Measurements from ENCODE around the gene ANK2. TPM values are rescaled to one million over a fixed set of nuclear protein-coding genes. Genes with fewer than 3 reads are reported as not detected.

ANK2 gene
- total and polyA plus RNA-seq, 4 donors, result 1.1 to 61.2 (median 12.5) TPM

- H3K27me3 ChIP-seq (ENCODE audit: control insufficient read depth in 3 of 3, insufficient read depth in 3 of 3, low read length in 2 of 3), result peaks cover 0 to 3% (median 0%) of the 10 kb centered on the region in 3 donors
- ATAC-seq (ENCODE audit: insufficient read depth, low FRiP score), result no peak
- WGBS, 2 donors, result 64 to 75% methylated on average over 1 of the region's 1 CpG
Measured at GRCh38 chr4:113103556-113103955, 54.1 kb downstream of the ANK2 start.

DNA sequence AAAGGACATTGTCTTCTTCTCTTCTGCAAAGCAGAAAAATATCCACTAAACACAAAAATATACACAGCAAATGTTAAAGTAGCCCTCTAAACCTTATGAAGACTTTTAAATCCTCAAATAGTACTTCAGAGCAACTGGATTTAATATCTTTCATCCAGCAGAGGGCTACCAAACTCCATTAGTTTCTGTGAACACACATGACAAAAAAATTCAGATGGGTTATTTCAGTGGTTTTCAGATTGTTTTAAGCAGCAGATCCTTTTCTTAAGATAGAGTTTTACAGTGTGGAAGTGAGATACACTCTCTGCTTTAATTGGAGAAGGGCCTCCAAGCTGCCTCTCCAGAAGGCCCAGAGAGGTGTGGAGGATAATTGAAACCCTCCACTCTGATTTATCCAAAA lies 56.7 kb downstream of the ANK2 start:
- H3K4me1 ChIP-seq (ENCODE audit: control insufficient read depth in 5 of 5, insufficient read depth in 5 of 5, low read length in 5 of 5), result peaks cover 0 to 3% (median 0%) of the 10 kb centered on the region in 5 donors
- H3K4me3 ChIP-seq, result no peak overlapping the region
- H3K27me3 ChIP-seq (ENCODE audit: control insufficient read depth in 3 of 3, insufficient read depth in 3 of 3, low read length in 2 of 3), result peaks cover 0 to 3% (median 0%) of the 10 kb centered on the region in 3 donors
- DNase-seq (peak in 2 of 3 donors; percentile 68 to 82), ATAC-seq (ENCODE audit: insufficient read depth, low FRiP score) (peak; percentile 11)
- no peaks in the 10 kb centered on the region for H3K9me3 ChIP-seq (ENCODE audit: control insufficient read depth in 4 of 4, insufficient read depth in 3 of 4, low read length in 3 of 4)
- no peak for TF ChIP-seq CTCF (IDR thresholded peaks at IDR 0.05; ENCODE audit: control extremely low read depth, extremely low read depth)
- no peak overlapping the region for H3K9ac ChIP-seq (ENCODE audit: insufficient read depth in 1 of 2, low read length in 2 of 2)
- no peak overlapping the region for H3K27ac ChIP-seq (ENCODE audit: low read depth in 1 of 2, low read length in 1 of 2)
- H3K36me3 ChIP-seq (ENCODE audit: control insufficient read depth in 4 of 4, insufficient read depth in 4 of 4, low read length in 4 of 4), result no peaks in the 10 kb centered on the region

More at GRCh38 chr4:113103556-113103955, 54.1 kb downstream of the ANK2 start:
- no peak for TF ChIP-seq CTCF (IDR thresholded peaks at IDR 0.05; ENCODE audit: control extremely low read depth, extremely low read depth)
- DNase-seq, result no peak
- H3K27ac ChIP-seq (ENCODE audit: low read depth in 1 of 2, low read length in 1 of 2), result no peak overlapping the region
- no peak overlapping the region for H3K9ac ChIP-seq (ENCODE audit: insufficient read depth in 1 of 2, low read length in 2 of 2)
- H3K9me3 ChIP-seq (ENCODE audit: control insufficient read depth in 4 of 4, insufficient read depth in 3 of 4, low read length in 3 of 4), result no peaks in the 10 kb centered on the region
- H3K4me1 ChIP-seq (ENCODE audit: control insufficient read depth in 5 of 5, insufficient read depth in 5 of 5, low read length in 5 of 5), result peaks cover 0 to 3% (median 0%) of the 10 kb centered on the region in 5 donors
- no peak overlapping the region for H3K4me3 ChIP-seq
- no peaks in the 10 kb centered on the region for H3K36me3 ChIP-seq (ENCODE audit: control insufficient read depth in 4 of 4, insufficient read depth in 4 of 4, low read length in 4 of 4)

- WGBS, 2 donors, result 59 to 73% methylated on average over 4 of the region's 4 CpGs
- Histone ChIP-seq H3K4me1 (ENCODE audit: control insufficient read depth in 5 of 5, insufficient read depth in 5 of 5, low read length in 5 of 5) (peaks cover 0 to 4% (median 0%) of the 10 kb centered on the region in 5 donors), H3K9me3 (ENCODE audit: control insufficient read depth in 4 of 4, insufficient read depth in 3 of 4, low read length in 3 of 4) (no peaks in the 10 kb centered on the region), H3K4me3 (no peak overlapping the region), H3K36me3 (ENCODE audit: control insufficient read depth in 4 of 4, insufficient read depth in 4 of 4, low read length in 4 of 4) (no peaks in the 10 kb centered on the region), H3K9ac (ENCODE audit: insufficient read depth in 1 of 2, low read length in 2 of 2) (no peak overlapping the region), H3K27ac (ENCODE audit: low read depth in 1 of 2, low read length in 1 of 2) (no peak overlapping the region), H3K27me3 (ENCODE audit: control insufficient read depth in 3 of 3, insufficient read depth in 3 of 3, low read length in 2 of 3) (no peaks in the 10 kb centered on the region)
- no peak for TF ChIP-seq CTCF (IDR thresholded peaks at IDR 0.05; ENCODE audit: control extremely low read depth, extremely low read depth)
- ATAC-seq (ENCODE audit: insufficient read depth, low FRiP score), result no peak
- DNase-seq, result no peak
Measured at GRCh38 chr4:113109106-113109718, 59.8 kb downstream of the ANK2 start.
